DND-41 (cell line): ENCODE results near the gene MS4A6E.
A peak's percentile ranks its signal among the peaks of the same experiment; 100 is the strongest.

Experiments used
- ATAC-seq: fragments of 200-7000 bp; cut with Tn5 transposase; 3 replicates; pipeline ENCODE4 v1.9.1; 2021; ENCODE audit warnings: low read depth; ENCODE audit not compliant: insufficient read depth
- DNase-seq: peaks from one replicate; pipeline ENCODE4 v3.0.0-alpha.2; 2020
- H2AFZ ChIP-seq: 2 replicates; pipeline ENCODE4 v1.6.0; 2012; ENCODE audit warnings: low read depth, low read length
- H3K27ac ChIP-seq: 2 replicates; pipeline ENCODE4 v1.5.1; 2012; ENCODE audit warnings: low read length, inconsistent platforms
- H3K27me3 ChIP-seq: fragments of 200-600 bp; sonication (generic); 2 replicates; pipeline ENCODE4 v1.6.0; 2012; ENCODE audit warnings: low read length, mild to moderate bottlenecking, inconsistent platforms; ENCODE audit not compliant: insufficient read depth, poor library complexity
- H3K36me3 ChIP-seq: 2 replicates; pipeline ENCODE4 v1.5.1; 2012; ENCODE audit warnings: low read length, inconsistent platforms; ENCODE audit not compliant: insufficient read depth
- H3K4me1 ChIP-seq: 2 replicates; pipeline ENCODE4 v1.5.1; 2012; ENCODE audit warnings: mild to moderate bottlenecking, low read length; ENCODE audit not compliant: insufficient read depth
- H3K4me2 ChIP-seq: 2 replicates; pipeline ENCODE4 v1.6.0; 2012; ENCODE audit warnings: mild to moderate bottlenecking, moderate library complexity, low read length, inconsistent platforms; ENCODE audit not compliant: insufficient read depth
- H3K4me3 ChIP-seq, 2 experiments: fragments of 200-600 bp in 1 of 2; shearing (Covaris generic) in 1 of 2; 2 replicates each; pipeline ENCODE4 v1.5.1; 2012 to 2016; ENCODE audit warnings: inconsistent platforms in 2 of 2, low read length in 2 of 2, mild to moderate bottlenecking in 2 of 2, low read depth in 1 of 2, moderate library complexity in 1 of 2
- H3K79me2 ChIP-seq: 2 replicates; pipeline ENCODE4 v1.6.0; 2012; ENCODE audit warnings: low read length, inconsistent platforms; ENCODE audit not compliant: insufficient read depth
- H3K9ac ChIP-seq: 2 replicates; pipeline ENCODE4 v1.6.0; 2012; ENCODE audit warnings: low read depth, mild to moderate bottlenecking, inconsistent platforms, low read length, moderate library complexity
- H3K9me3 ChIP-seq: 2 replicates; pipeline ENCODE4 v1.5.1; 2012; ENCODE audit warnings: low read length, moderate library complexity, mild to moderate bottlenecking, inconsistent platforms; ENCODE audit not compliant: insufficient read depth, severe bottlenecking
- H4K20me1 ChIP-seq: 2 replicates; pipeline ENCODE4 v1.6.0; 2012; ENCODE audit warnings: low read length; ENCODE audit not compliant: insufficient read depth
- EZH2 ChIP-seq: IDR thresholded peaks from 3 replicates; pipeline ENCODE4 v1.6.1; 2012; ENCODE audit warnings: borderline replicate concordance, low read depth, mild to moderate bottlenecking, moderate library complexity, low read length, inconsistent platforms; ENCODE audit not compliant: severe bottlenecking
- TF ChIP-seq, protein P1 (sequence below): IDR thresholded peaks from 2 replicates; pipeline ENCODE4 v1.5.1; 2012; ENCODE audit warnings: borderline replicate concordance, low read length, moderate library complexity, mild to moderate bottlenecking; ENCODE audit not compliant: poor library complexity, severe bottlenecking; ENCODE audit errors: extremely low read depth

MS4A6E gene

DNA sequence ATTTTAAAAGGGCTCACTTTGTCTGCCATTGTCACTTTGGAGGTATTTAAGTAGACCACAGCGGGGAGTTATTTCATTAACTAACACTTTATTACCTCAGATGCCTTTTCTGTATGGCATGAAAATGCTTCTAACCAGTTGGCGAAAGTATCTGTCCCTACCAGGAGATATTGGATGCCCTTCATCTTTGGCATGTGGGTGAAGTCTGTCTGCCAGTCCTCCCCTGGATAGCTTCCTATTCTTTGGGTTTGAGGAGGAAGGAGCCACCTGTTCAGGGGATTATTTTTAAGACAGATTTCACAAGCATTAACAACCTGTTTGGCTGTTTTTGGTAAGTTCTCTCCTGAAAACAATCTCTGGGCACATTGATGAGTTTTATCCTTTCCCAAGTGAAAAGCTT, 17.1 kb downstream of the MS4A6E start:
- no peak for ATAC-seq
- H4K20me1 ChIP-seq = no peaks in the 10 kb centered on the region

DNA sequence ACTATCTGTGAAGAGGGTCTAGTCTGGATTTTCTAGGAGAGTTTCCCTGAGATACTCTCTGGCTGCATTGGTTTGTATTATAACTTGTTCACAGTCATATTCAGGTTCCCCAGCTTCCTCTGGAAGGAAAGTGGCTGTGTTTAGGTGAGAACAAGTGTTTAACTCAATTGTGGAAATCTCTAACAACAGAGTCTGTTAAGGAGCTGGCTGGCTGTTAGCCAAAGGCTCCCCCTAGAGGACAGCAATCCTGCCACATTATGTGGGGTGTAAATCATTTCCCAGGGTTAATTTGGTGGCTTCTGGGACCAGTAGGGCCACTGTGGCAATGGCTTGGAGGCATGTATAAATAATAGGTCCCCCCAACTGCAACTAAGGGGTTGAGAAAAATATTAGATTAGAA, 18.4 kb downstream of the MS4A6E start:
- Histone ChIP-seq H3K79me2 (no peaks in the 10 kb centered on the region), H4K20me1 (no peaks in the 10 kb centered on the region), H3K36me3 (no peaks in the 10 kb centered on the region), H3K4me2 (no peak overlapping the region), H3K9me3 (no peaks in the 10 kb centered on the region), H3K27ac (no peak overlapping the region), H2AFZ (no peak overlapping the region), H3K9ac (no peak overlapping the region), H3K27me3 (no peaks in the 10 kb centered on the region), H3K4me3 (no peak overlapping the region), H3K4me1 (no peaks in the 10 kb centered on the region)
- ATAC-seq (0 out of 3 replicates have a peak, but pooled peaks have one; percentile 45), DNase-seq (peak; percentile 33)
- TF ChIP-seq, protein P1, sequence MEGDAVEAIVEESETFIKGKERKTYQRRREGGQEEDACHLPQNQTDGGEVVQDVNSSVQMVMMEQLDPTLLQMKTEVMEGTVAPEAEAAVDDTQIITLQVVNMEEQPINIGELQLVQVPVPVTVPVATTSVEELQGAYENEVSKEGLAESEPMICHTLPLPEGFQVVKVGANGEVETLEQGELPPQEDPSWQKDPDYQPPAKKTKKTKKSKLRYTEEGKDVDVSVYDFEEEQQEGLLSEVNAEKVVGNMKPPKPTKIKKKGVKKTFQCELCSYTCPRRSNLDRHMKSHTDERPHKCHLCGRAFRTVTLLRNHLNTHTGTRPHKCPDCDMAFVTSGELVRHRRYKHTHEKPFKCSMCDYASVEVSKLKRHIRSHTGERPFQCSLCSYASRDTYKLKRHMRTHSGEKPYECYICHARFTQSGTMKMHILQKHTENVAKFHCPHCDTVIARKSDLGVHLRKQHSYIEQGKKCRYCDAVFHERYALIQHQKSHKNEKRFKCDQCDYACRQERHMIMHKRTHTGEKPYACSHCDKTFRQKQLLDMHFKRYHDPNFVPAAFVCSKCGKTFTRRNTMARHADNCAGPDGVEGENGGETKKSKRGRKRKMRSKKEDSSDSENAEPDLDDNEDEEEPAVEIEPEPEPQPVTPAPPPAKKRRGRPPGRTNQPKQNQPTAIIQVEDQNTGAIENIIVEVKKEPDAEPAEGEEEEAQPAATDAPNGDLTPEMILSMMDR = peak; percentile 75
- TF ChIP-seq EZH2 = no peak

More for the DNA sequence above, 17.1 kb downstream of the MS4A6E start:
- TF ChIP-seq EZH2 = no peak
- TF ChIP-seq, protein P1 = no peak
- Histone ChIP-seq H3K4me3 (no peak overlapping the region), H3K9ac (no peak overlapping the region), H3K9me3 (no peaks in the 10 kb centered on the region), H3K36me3 (no peaks in the 10 kb centered on the region), H3K4me1 (no peaks in the 10 kb centered on the region), H3K4me2 (no peak overlapping the region), H3K79me2 (no peaks in the 10 kb centered on the region), H2AFZ (no peak overlapping the region), H3K27me3 (no peaks in the 10 kb centered on the region), H3K27ac (no peak overlapping the region)
- DNase-seq = no peak

DNA sequence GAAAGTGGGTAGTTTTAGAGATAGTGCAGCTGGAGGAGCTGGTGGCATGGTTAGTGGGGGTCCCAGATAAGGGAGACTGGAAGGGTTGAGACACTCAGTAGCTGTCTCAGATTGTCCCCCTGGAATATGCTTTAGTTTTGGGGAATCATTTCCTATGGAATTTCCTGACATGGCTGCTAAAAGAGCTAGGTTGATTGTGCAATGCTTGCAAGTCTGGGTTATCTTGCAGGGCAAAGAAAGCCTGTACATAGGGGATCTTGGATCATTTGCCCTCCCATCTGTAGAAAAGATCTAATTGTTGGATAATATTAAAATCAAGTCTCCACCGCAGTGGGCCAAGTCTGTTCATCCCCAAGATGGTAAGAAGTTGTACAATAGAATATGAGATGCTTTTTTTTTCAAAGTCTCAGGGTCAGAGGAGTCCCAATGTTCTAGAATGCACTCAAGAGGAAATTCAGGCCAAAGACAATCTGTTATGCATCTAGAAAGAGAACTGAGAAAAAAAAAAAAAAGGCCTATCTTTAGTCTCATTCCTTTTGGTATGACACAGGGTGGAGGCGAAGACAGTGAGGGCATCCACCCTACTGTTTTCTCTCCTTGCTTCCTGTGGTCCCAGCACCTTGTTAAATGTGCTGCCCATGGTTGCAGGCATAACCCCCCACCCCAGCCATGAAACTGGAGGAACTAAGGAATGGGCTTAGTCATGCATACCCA, 20.2 kb downstream of the MS4A6E start:
- Histone ChIP-seq H3K4me1 (no peaks in the 10 kb centered on the region), H3K4me2 (no peak overlapping the region), H3K27me3 (no peaks in the 10 kb centered on the region), H3K4me3 (no peak overlapping the region), H3K9ac (no peak overlapping the region), H2AFZ (no peak overlapping the region), H3K79me2 (no peaks in the 10 kb centered on the region), H3K36me3 (no peaks in the 10 kb centered on the region), H4K20me1 (no peaks in the 10 kb centered on the region), H3K9me3 (no peaks in the 10 kb centered on the region), H3K27ac (no peak overlapping the region)
- DNase-seq (no peak), ATAC-seq (no peak)
- TF ChIP-seq, protein P1 = no peak

DNA sequence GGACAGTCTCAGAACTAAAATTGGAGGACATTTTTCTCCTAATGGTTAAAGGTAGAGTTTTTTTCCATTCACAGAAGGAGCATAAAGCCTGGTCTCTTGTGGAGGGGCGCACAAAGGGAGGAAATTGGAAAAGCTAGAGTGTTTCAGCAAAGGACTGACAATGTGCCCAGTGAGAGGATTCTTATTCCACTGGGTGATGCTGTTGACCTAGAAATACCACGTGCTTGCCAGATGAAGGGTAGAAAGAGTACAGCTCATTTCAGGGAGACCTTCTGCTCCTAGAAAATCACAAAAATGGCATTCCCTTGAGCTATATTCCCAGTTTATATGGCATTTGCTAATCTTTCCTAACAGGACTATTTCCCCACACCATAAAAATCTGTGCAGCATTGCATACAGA, 21.1 kb downstream of the MS4A6E start:
- Histone ChIP-seq H3K9ac (no peak overlapping the region), H3K4me2 (no peak overlapping the region), H3K9me3 (no peaks in the 10 kb centered on the region), H4K20me1 (no peaks in the 10 kb centered on the region), H3K27me3 (no peaks in the 10 kb centered on the region), H3K79me2 (no peaks in the 10 kb centered on the region), H3K27ac (no peak overlapping the region), H3K4me3 (no peak overlapping the region), H2AFZ (no peak overlapping the region), H3K4me1 (no peaks in the 10 kb centered on the region), H3K36me3 (no peaks in the 10 kb centered on the region)
- ATAC-seq = no peak
- no peak for TF ChIP-seq EZH2
- TF ChIP-seq, protein P1 = peak; percentile 30
- DNase-seq = no peak
